ENCODE results near the gene RIT2.

DNA sequence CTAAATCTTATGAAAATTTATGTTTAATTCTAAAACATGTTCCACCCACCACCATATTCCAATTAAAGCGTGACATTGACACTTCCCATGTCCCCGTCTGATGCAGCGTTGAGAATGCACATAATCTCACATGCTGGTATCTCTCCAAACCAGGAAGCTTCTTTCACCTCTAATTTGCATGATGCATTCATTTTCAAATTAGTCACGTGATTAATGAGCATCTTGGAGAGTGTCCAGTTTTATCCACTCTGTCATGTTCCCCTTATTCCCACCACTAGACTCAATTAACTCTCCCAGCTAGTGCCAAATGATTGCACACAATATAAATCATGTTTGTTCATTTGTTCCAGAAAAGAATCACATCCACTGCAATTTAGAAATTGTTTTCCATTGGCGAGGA is 105.8 kb downstream of the RIT2 start:
- no peak for TF ChIP-seq POLR2A (IDR thresholded peaks at IDR 0.05)
- TF ChIP-seq, protein P1, sequence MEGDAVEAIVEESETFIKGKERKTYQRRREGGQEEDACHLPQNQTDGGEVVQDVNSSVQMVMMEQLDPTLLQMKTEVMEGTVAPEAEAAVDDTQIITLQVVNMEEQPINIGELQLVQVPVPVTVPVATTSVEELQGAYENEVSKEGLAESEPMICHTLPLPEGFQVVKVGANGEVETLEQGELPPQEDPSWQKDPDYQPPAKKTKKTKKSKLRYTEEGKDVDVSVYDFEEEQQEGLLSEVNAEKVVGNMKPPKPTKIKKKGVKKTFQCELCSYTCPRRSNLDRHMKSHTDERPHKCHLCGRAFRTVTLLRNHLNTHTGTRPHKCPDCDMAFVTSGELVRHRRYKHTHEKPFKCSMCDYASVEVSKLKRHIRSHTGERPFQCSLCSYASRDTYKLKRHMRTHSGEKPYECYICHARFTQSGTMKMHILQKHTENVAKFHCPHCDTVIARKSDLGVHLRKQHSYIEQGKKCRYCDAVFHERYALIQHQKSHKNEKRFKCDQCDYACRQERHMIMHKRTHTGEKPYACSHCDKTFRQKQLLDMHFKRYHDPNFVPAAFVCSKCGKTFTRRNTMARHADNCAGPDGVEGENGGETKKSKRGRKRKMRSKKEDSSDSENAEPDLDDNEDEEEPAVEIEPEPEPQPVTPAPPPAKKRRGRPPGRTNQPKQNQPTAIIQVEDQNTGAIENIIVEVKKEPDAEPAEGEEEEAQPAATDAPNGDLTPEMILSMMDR (IDR thresholded peaks at IDR 0.05 in 8 of 11, conservative IDR thresholded peaks at IDR 0.05 in 3 of 11): no peak

Measured in spleen (tissue), 7 donors.